HCT116 (cell line): ENCODE data around the gene RAB36. TPM values are rescaled to one million over a fixed set of nuclear protein-coding genes. Genes with fewer than 3 reads are reported as not detected.

Source experiments
- ATAC-seq: fragments of 200-7000 bp; cut with Tn5 transposase; 2 replicates; pipeline ENCODE4 v1.9.1; 2020; ENCODE audit warnings: mild to moderate bottlenecking, moderate library complexity
- BruUV-seq: library from RNA; stranded (reverse); fragments of 400-500 nt; replicated peaks from 2 replicates; lab custom pipeline; 2021; lab: Mats Ljungman, UMichigan
- CTCF ChIA-PET: fragments of 300-600 bp; sonication (Branson Sonifier 250); formaldehyde crosslinking; loops from one replicate; lab custom pipeline; 2021; ENCODE audit warnings: antibody characterized with exemption; lab: Charles Lee
- POLR2A ChIA-PET: fragments of 300-600, 350-600 bp; sonication (Branson Sonifier 250); formaldehyde crosslinking; loops from one replicate; lab custom pipeline; 2021; ENCODE audit warnings: antibody characterized with exemption; lab: Charles Lee
- RAD21 ChIA-PET, 2 experiments: fragments of 300-600 bp; sonication (Branson Sonifier 250); formaldehyde crosslinking; loops; one replicate each; lab custom pipeline; 2023; ENCODE audit warnings: low total read pairs in 2 of 2; ENCODE audit not compliant: uncharacterized antibody in 2 of 2, unreplicated experiment in 2 of 2, low non-redundant PET in 1 of 2; lab: Charles Lee
- DNase-seq: peaks from one replicate; pipeline ENCODE4 v3.0.0-alpha.2; 2010; ENCODE audit warnings: low read depth, low spot score
- H2AFZ ChIP-seq: fragments of 200-600 bp; shearing (Covaris generic), sonication (generic); 2 replicates; pipeline ENCODE4 v1.6.1; 2017; ENCODE audit warnings: low read depth, mixed run types, mixed read lengths, antibody characterized with exemption, low read length; ENCODE audit not compliant: poor library complexity, severe bottlenecking
- H3K27ac ChIP-seq: 2 replicates; pipeline ENCODE4 v1.5.1; 2012; ENCODE audit warnings: low read depth, low read length
- H3K27me3 ChIP-seq: fragments of 200-600 bp; sonication (generic); 2 replicates; pipeline ENCODE4 v1.6.1; 2016; ENCODE audit warnings: mixed run types, low read length, mixed read lengths; ENCODE audit not compliant: insufficient read depth
- H3K36me3 ChIP-seq, 2 experiments: fragments of 200-500 bp in 1 of 2; fragments of 200-600 bp in 1 of 2; sonication (Bioruptor generic) in 1 of 2; sonication (generic) in 1 of 2; 2 replicates each; pipeline versions ENCODE4 v1.5.1 to v1.6.1; 2014 to 2016; ENCODE audit warnings: low read length in 2 of 2, inconsistent platforms in 1 of 2, mixed read lengths in 1 of 2, mixed run types in 1 of 2; ENCODE audit not compliant: insufficient read depth in 2 of 2, control insufficient read depth in 1 of 2
- H3K4me1 ChIP-seq, 2 experiments: fragments of 200-600 bp in 1 of 2; sonication (generic) in 1 of 2; 2 replicates each; pipeline versions ENCODE4 v1.5.1 to v1.6.1; 2012 to 2017; ENCODE audit warnings: low read length in 2 of 2, inconsistent platforms in 1 of 2, mild to moderate bottlenecking in 1 of 2, mixed read lengths in 1 of 2, mixed run types in 1 of 2, moderate library complexity in 1 of 2; ENCODE audit not compliant: insufficient read depth in 2 of 2, control insufficient read depth in 1 of 2
- H3K4me2 ChIP-seq: fragments of 200-600 bp; sonication (generic); 2 replicates; pipeline ENCODE4 v1.6.1; 2017; ENCODE audit warnings: mixed run types, low read length, mixed read lengths
- H3K4me3 ChIP-seq, 2 experiments: fragments of 200-600 bp in 1 of 2; sonication (generic) in 1 of 2; replicated peaks in 1 of 2; 2 replicates each; pipeline ENCODE4 v1.5.1; 2011 to 2016; ENCODE audit warnings: low read length in 2 of 2, control low read depth in 1 of 2, low read depth in 1 of 2, mild to moderate bottlenecking in 1 of 2, mixed read lengths in 1 of 2, mixed run types in 1 of 2
- H3K79me2 ChIP-seq: fragments of 200-600 bp; sonication (generic); 2 replicates; pipeline ENCODE4 v1.6.1; 2017; ENCODE audit warnings: mild to moderate bottlenecking, mixed run types, low read length, moderate library complexity, mixed read lengths; ENCODE audit not compliant: insufficient read depth
- H3K9ac ChIP-seq: fragments of 200-600 bp; sonication (generic); 2 replicates; pipeline ENCODE4 v1.6.1; 2016; ENCODE audit warnings: low read length, mixed read lengths
- H3K9me2 ChIP-seq: fragments of 200-600 bp; sonication (generic), shearing (Covaris generic); 2 replicates; pipeline ENCODE4 v1.6.1; 2017; ENCODE audit warnings: mixed run types, mild to moderate bottlenecking, moderate library complexity; ENCODE audit not compliant: insufficient read depth
- H3K9me3 ChIP-seq, 2 experiments: fragments of 200-500 bp in 1 of 2; fragments of 200-600 bp in 1 of 2; sonication (Bioruptor generic) in 1 of 2; sonication (generic) in 1 of 2; 2 replicates each; pipeline ENCODE4 v1.6.1; 2014 to 2017; ENCODE audit warnings: low read length in 2 of 2, mixed read lengths in 2 of 2, inconsistent platforms in 1 of 2, low read depth in 1 of 2, mild to moderate bottlenecking in 1 of 2, mixed run types in 1 of 2, moderate library complexity in 1 of 2; ENCODE audit not compliant: control insufficient read depth in 1 of 2, insufficient read depth in 1 of 2
- H4K20me1 ChIP-seq: fragments of 200-600 bp; sonication (generic), shearing (Covaris generic); 2 replicates; pipeline ENCODE4 v1.6.1; 2017; ENCODE audit warnings: mixed run types, mild to moderate bottlenecking, moderate library complexity; ENCODE audit not compliant: insufficient read depth
- CEBPB ChIP-seq: IDR thresholded peaks from 2 replicates; pipeline ENCODE4 v1.6.1; 2012; ENCODE audit warnings: low read depth
- EGR1 ChIP-seq: IDR thresholded peaks from 2 replicates; pipeline ENCODE4 v1.6.1; 2012; ENCODE audit warnings: low read depth
- ELF1 ChIP-seq: IDR thresholded peaks from 2 replicates; pipeline ENCODE4 v1.6.1; 2012; ENCODE audit warnings: low read depth, borderline replicate concordance
- EZH2 ChIP-seq: fragments of 200-600 bp; sonication (generic); IDR thresholded peaks from 2 replicates; pipeline ENCODE4 v1.6.1; 2017; ENCODE audit warnings: antibody characterized with exemption, mixed run types
- FOSL1 ChIP-seq: IDR thresholded peaks from 2 replicates; pipeline ENCODE4 v1.6.1; 2012; ENCODE audit warnings: low read depth
- POLR2A ChIP-seq: IDR thresholded peaks from 2 replicates; pipeline ENCODE4 v1.7.0; 2011; ENCODE audit warnings: borderline replicate concordance; ENCODE audit not compliant: insufficient read depth, insufficient read length; ENCODE audit errors: extremely low read depth
- POLR2AphosphoS5 ChIP-seq: IDR thresholded peaks from 2 replicates; pipeline ENCODE4 v1.6.1; 2011; ENCODE audit warnings: mild to moderate bottlenecking, low read depth, low read length, moderate library complexity
- RAD21 ChIP-seq: IDR thresholded peaks from 2 replicates; pipeline ENCODE4 v1.6.1; 2012; ENCODE audit warnings: low read depth, mild to moderate bottlenecking
- REST ChIP-seq: IDR thresholded peaks from 2 replicates; pipeline ENCODE4 v1.6.1; 2012; ENCODE audit warnings: low read depth
- SIN3A ChIP-seq: IDR thresholded peaks from 2 replicates; pipeline ENCODE4 v1.6.1; 2012; ENCODE audit warnings: low read depth
- SRF ChIP-seq: IDR thresholded peaks from 2 replicates; pipeline ENCODE4 v1.6.1; 2012; ENCODE audit warnings: low read depth
- TCF7L2 ChIP-seq: IDR thresholded peaks from 2 replicates; pipeline ENCODE4 v1.7.0; 2011; ENCODE audit warnings: borderline replicate concordance, inconsistent platforms; ENCODE audit not compliant: insufficient read depth, insufficient read length; ENCODE audit errors: extremely low read depth
- YY1 ChIP-seq: IDR thresholded peaks from 2 replicates; pipeline ENCODE4 v1.6.1; 2011; ENCODE audit warnings: low read length, low read depth, moderate library complexity, mild to moderate bottlenecking; ENCODE audit not compliant: insufficient replicate concordance; ENCODE audit errors: extremely low read depth
- ZBTB33 ChIP-seq: IDR thresholded peaks from 2 replicates; pipeline ENCODE4 v1.6.1; 2011; ENCODE audit warnings: mild to moderate bottlenecking, low read length, moderate library complexity; ENCODE audit not compliant: insufficient replicate concordance; ENCODE audit errors: extremely low read depth
- ZFX ChIP-seq: fragments of 450-650 bp; IDR thresholded peaks from 2 replicates; pipeline ENCODE4 v1.6.1; 2017
- ZNF274 ChIP-seq: fragments of 200-500 bp; sonication (Bioruptor generic); IDR thresholded peaks from 2 replicates; pipeline ENCODE4 v1.6.1; 2014; ENCODE audit warnings: mild to moderate bottlenecking, low read depth, low read length, inconsistent platforms
- intact Hi-C: fragments of 100-400 bp; cut with micrococcal nuclease; formaldehyde crosslinking; loops from 2 replicates; pipeline ENCODE4 v1.10.0; 2022
- total RNA-seq: library from RNA; stranded (reverse); gene quantifications from one replicate; pipeline ENCODE4 v1.2.1, GENCODE V29; 2021; ENCODE audit not compliant: unreplicated experiment

Gene RAB36
- total RNA-seq, 1 experiment from 2014 or later, result 6.1 TPM

GRCh38 chr22:23155143-23155542 lies 9.9 kb downstream of the RAB36 start:
- TF ChIP-seq ELF1 (no peak), SIN3A (no peak), SRF (no peak), YY1 (no peak), ZBTB33 (no peak), EGR1 (no peak)
- no peak overlapping the region for H2AFZ ChIP-seq
- H4K20me1 ChIP-seq, result no peaks in the 10 kb centered on the region
- ATAC-seq (no peak), DNase-seq (no peak)
- no peaks in the 10 kb centered on the region for H3K36me3 ChIP-seq
- intact Hi-C loops, result no loop called here
- H3K27me3 ChIP-seq, result no peaks in the 10 kb centered on the region
- H3K9me2 ChIP-seq, result no peaks in the 10 kb centered on the region
- peaks cover 4 to 13% of the 10 kb centered on the region in 2 experiments; a peak in 3 of 4 replicates for H3K4me1 ChIP-seq
- BruUV-seq, result no TSS peak
- ChIA-PET CTCF (interaction anchor here (1.6 to 1.7 kb wide), 2 partner anchors 127 to 231 kb away, joined by 6 to 13 read pairs; no protein-coding TSS in a partner anchor), POLR2A (no interaction called here), RAD21 (no interaction called here)
- H3K4me2 ChIP-seq, result no peak overlapping the region
- no peak overlapping the region for H3K4me3 ChIP-seq
- H3K9me3 ChIP-seq, result no peaks in the 10 kb centered on the region
- no peak overlapping the region for H3K27ac ChIP-seq
- H3K9ac ChIP-seq, result no peak overlapping the region
- H3K79me2 ChIP-seq, result no peaks in the 10 kb centered on the region

- Histone ChIP-seq H3K9me3 (no peaks in the 10 kb centered on the region), H3K9me2 (no peaks in the 10 kb centered on the region), H3K4me1 (peaks cover 4 to 13% of the 10 kb centered on the region in 2 experiments; a peak in 3 of 4 replicates), H3K4me2 (no peak overlapping the region), H3K79me2 (no peaks in the 10 kb centered on the region), H2AFZ (no peak overlapping the region), H3K4me3 (no peak overlapping the region), H3K9ac (no peak overlapping the region), H4K20me1 (no peaks in the 10 kb centered on the region), H3K27ac (no peak overlapping the region), H3K36me3 (no peaks in the 10 kb centered on the region), H3K27me3 (no peaks in the 10 kb centered on the region)
- intact Hi-C loops, result no loop called here
- POLR2A ChIA-PET, result interaction anchor here (1.2 kb wide), 1 partner anchor 11 kb away, joined by 4 read pairs; the partner anchor contains the start of gene RAB36
- RAD21 ChIA-PET, result no interaction called here
- no TSS peak for BruUV-seq
- CTCF ChIA-PET, result interaction anchor here (1.6 to 2.3 kb wide), 3 partner anchors 11 to 230 kb away, joined by 6 to 13 read pairs (median 8); partner anchors contain the start of gene RAB36
- no peak for DNase-seq
- ATAC-seq, result no peak
- TF ChIP-seq POLR2A (no peak), ZNF274 (no peak), RAD21 (no peak), EZH2 (no peak), POLR2AphosphoS5 (no peak), REST (no peak), EGR1 (no peak), TCF7L2 (no peak), FOSL1 (no peak), ZFX (no peak), CEBPB (no peak)
Measured at GRCh38 chr22:23155831-23156230, 10.6 kb downstream of the RAB36 start.
